Fibroblast of skin of left biceps (primary cell): Measurements from ENCODE around the gene CEP128.

Experiments used
- DNase-seq, 2 experiments: peaks; one replicate each; pipeline ENCODE4 v3.0.0-alpha.2; 2013; ENCODE audit warnings: low read depth in 2 of 2

CEP128 gene

DNA sequence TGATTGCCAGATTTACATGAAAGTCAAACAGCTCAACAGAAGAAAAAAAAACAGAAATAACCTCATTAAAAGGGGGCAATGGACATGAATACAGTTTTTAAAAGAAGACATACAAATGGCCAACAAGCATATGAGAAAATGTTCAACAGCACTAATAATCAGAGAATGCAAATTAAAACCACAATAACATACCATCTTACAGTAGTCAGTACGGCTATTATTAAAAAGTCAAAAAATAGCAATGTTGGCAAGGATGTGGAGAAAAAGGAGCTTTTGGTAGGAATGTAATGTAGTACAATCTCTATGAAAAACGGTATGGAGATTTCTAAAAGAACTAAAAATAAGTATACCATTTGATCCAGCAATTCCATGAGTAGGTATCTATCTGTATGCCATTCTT, 272.1 kb downstream of the CEP128 start:
- no peak for DNase-seq

DNA sequence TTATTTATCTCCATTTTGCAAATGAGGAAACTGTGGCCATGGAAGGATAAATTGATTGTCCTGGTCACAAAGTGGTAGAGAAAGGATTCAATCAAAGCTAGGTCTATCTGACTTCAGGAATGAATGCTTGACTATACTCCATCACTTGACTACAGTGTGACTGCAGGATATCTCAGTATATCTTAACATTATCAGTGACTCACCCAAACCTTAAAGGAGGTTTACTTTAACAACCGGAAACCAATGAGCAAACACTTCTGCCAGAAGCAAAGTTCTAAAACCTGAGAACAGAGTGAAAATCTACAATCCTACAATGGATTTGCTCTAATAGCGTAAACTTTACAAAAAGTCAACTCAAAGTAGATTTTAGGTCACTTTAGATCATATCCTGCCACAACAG, 277.0 kb downstream of the CEP128 start:
- DNase-seq = no peak

DNA sequence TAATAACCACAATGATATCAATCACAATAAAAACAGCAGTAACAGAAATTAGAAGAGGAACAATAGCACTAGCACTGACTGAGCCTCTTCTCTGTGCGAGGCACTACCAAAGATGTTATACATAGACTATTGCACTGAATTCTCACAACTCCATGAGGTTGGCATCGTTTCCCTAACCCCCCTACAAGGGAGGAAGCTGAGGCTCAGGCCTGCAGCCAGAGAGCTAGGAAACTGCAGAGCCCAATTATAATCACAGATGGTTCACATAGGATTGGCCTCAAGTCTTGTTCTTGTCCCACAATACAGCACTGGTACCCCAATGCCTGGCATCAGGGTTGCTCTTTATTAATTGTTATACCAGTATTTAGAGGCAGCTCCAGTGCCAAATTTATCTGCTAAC, 278.0 kb downstream of the CEP128 start:
- DNase-seq = no peak

DNA sequence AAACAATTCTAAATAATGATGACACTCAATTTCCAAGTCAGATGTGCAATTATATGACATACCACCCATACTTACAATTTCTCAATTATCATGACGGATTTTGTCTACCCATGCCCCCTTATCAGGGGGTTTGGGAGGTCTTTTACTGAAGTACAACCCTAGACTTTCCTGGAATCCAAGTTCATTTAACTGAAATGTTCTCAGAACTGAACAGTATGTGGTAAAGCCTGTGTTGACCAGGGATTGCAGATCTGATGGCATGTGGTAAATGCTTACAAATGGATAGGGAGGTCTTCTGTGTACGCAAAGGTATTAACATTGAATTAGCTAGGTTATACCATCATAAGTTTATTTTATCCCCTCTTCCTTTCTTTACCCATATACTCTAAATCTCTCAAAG, 281.8 kb downstream of the CEP128 start:
- DNase-seq = no peak

DNA sequence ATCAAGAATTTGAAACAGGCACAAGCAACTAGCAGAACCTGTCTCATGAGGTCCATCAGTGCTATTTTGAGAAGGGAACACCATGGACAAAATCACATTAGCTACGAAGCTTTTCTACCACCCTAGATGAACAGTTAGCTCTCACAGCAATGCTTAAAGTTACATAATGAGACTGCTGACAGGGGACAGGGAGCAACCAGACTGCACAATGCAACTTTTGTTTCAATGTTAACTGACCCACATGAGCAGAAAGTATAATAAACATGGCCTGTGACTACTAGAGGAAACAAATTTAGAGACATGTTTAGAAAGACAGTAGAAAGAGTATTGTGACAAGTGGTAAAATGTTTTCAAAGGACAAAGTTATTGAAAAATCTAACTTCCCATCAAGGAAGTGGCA, 282.8 kb downstream of the CEP128 start:
- no peak for DNase-seq

DNA sequence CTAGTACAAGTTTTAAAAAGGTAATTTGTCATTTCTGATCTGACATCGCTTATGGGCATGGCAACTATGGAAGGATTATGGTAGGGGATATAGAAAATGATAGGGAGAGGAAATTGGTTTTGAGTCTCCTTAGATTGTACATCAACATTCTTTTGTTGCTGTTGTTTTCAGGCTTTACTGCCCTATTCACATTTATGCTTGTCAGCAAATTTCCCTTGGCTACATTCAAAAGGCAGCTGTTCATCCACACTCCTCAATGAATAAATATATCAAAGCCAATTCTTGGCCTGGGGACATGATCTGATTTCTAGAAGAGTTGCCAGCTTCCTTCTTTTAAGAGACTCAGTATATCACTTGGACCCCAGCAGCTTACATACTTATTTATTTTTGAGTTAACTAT, 283.4 kb downstream of the CEP128 start:
- DNase-seq = no peak

DNA sequence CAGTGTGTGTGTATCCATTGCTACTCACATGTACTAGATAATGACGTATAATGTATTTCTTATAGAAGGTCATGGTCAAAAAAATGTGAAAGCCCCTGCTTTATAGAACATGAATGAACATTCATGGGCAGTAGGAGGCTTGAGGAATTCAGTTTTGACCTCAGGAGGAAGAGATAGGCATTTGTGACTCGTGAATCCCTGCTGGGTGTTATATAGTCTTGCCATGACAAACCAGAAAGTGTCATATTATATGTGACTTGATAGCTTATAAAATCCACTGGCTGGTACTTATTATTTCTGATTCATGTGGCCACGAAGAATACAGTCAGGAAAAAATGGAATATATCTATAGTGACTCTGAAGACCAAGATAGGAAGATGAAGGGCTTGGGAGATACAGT, 287.6 kb downstream of the CEP128 start:
- DNase-seq = no peak

DNA sequence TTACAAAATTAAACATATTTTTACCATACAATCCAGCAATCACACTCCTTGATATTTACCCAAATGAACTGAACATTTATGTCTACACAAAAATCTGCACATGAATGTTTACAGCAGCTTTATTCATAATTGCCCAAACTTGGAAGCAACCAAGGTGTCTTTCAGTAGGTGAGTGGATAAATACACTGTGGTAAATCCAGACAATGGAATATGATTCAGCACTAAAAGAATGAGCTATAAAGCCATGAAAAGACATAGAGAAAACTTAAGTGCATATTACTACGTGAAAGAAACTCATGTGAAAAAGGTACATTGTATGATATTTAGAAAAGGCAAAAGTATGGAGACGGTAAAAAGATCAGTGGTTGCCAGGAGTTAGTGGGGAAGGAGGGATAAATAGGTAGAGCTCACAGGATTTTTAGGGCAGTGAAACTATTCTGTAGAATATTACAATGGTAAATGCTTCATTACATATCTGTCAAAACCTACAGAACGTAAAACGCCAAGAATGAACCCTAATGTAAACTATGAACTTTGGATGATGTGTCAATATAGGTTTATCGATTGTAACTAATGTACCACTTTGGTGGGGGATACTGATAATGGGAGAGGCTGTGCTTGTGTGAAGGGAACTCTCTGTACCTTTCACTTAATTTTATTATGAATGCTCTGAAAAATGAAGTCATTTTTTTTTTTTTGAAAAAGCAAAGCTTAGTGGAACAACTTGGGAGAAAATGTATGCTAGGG, 295.7 kb downstream of the CEP128 start:
- no peak for DNase-seq

DNA sequence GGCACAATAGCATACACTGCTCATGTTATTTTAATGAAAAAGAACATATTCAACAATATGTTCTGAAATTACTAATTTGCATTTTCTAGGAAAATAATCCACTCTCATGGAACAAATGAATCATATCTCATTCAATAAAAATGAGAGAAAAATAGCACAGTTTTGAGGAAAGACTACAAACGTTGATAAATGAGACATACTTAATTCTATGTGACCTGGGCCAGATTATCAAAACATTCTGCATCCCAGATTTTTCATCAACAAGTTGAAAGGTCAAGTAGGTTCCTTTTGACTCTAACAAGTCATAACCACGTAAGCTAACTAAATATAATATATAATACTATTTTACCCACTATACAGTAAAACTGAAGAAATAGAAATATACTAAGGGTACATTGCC, 296.7 kb downstream of the CEP128 start:
- DNase-seq = no peak

DNA sequence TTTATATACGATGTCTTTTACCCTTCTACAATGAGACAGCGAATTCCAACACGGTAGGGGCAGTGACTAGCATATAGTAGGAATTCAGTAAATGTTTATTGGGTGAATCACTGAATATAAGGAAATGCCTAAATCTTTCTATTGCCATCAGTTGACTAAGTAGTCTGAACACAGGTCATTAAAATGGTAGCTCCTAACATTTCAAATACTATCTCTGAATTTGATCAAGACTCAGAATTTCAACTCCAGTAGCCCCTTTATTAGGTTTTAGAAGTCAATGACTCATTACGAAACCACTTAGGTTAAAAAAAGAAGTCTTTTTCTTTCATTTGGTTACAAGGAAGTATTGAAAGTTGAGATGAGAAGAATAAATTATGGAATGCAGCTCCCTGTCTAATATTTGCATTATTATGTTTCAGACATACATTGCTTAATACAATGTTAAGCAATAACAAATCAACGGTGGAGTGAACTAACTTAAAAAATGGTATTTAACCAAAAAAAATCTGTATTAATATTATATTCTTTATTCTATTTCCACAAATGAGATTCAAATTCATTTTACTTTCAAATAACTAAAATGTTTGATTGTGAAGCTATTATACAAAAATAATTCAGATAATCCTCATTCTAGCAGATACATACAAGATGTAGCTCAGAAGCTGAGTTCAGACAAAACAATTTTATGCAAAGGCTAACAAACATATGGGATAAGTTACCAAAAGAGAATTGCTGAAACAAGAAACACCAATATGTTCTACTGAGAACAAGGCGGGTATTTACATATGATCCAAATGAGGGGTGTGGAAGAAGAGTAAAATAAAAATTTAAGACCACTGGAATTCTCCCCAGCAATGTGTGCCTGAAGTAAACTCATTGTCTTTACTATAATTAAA, 302.7 kb downstream of the CEP128 start:
- peak; percentile 87 to 94 for DNase-seq

DNA sequence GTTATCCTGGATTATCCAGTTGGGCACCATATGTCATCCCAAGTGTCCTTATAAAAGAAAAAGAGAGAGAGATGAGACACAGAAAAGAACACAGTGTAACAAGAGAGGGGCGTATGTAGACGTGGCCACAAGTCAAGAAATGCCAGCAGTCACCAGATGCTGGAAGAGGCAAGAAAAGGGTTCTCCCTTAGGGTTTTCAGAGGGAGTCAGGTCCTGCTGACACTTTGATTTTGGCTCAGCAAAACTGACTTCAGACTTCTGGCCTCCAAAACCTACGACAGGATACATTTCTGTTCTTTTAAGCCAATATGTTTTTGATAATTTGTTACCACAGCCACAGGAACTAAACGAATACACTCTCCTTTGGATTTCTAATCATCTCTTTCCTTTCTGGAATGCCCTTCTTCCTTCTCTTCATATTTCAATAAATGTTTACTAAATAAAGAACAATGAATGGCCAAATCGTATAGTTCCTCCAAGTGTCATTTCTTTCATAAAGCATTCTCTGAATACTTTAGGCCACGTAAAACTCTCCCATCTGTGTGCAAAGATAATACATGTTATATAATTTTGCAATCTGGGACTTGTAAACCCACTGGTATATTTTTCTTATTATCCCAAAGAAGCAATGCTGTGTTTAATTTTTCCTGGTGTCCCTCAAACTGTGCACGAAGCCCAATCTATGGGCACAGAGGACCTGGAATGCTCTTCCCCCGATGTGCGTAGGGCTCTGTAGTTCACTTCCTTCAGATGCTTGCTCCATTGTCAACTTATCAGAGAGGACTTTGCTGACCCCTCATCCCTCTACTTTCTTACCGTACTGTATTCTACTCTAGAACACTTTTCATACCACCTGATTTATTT, 303.6 kb downstream of the CEP128 start:
- peak in 1 of 2 experiments; percentile 50 for DNase-seq

DNA sequence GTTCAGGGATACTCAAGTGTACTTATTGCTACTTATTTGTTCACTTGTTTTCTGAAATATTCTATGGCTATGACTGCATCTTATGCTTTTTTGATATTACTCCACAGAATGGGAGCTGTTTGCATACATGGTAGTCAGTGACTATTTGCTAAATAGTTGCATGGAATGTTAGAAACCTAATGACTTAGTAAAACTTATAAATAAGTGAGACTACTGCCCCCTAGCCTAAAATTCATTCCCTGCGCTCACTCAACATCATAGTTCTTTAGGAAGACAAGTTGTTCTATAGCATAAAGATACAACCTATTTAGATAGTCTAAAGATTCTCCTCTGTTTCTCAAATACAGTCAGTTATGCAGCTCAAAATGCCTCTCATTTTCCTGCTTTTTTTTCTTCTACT, 305.5 kb downstream of the CEP128 start:
- no peak for DNase-seq

DNA sequence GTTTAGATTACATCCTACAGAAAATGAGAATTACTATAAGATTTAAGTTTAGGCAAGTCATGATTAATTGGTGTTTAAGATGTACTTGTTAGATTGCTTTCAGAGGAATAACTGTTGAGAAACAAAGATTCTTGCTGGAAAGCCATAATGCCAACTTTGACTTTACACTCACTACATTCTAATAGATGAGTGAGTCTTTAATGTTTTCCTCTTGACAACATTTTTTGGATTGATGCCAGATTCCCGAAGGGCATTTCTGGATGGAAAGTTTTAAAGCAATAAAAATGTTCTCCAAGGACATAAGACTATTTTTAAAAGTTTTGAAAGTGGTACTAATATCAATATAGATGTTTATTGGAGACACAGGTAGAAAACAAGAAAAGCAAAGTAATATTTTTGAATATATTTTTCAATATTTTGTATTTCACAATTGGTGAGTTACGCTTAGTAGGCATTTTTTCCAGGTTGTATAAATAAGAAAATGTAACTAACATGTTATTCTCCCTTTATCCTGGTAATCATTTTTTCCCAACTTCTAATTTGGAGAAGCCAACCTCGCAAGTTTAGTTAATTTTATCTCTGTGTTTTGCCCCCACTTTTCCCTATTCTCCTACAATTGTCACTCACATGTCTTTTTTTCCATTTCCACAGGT, 307.3 kb downstream of the CEP128 start:
- no peak for DNase-seq

DNA sequence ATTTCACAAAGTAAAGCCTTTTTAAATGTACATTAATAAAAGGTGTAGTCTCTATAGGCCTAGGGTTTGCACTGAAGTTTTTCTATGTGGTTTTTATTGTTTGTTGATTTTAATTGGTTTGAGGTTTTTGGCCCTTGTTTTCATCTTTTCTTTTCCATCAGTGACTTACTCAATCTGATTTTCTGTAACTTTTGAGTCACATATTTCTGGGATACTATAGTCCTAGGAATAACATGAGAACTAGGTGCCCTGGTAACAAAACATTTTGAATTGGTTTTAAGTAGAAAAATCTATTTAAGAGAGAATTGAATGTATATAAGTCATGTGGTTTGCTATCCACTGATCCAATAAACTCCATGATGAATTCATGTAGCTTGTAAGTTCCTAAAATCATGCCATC, 311.9 kb downstream of the CEP128 start:
- DNase-seq = no peak

DNA sequence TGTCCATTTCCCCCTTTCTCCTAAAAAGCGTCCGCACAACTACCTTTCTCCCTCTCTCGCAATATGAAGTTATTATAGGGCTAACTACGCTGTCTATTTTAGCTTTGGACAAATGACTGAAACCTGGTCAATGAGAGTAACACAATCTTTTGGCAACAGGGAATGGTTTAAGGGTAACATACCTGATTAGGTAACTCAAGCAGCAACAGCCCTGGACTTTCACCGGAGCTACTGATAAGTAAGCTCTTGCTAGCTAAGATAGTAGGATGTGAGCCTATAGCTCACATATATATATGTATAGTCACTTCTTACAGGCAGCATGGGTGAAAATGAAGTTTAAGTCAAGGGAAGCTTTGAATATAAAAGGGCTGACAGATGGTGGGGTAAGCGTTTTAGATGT, 313.0 kb downstream of the CEP128 start:
- no peak for DNase-seq

DNA sequence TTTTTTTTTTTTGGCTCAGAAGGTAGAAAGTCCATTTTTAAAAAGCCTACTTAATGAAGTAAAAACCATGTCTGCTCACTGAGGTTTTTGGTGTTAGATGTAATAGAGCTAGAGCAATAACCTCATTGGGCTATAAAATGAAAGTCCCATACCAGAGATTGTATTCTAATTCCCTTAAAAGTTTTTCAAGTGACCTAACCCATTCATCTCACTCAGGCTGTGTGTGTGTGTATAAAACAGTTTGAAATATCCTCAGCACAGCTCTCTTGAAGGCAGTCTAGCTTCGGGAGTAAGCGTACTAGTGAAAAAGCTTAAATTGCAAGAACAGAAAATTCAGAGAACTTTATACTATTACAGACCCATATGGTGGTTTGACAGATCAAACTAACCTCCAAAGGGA, 313.8 kb downstream of the CEP128 start:
- DNase-seq = no peak

DNA sequence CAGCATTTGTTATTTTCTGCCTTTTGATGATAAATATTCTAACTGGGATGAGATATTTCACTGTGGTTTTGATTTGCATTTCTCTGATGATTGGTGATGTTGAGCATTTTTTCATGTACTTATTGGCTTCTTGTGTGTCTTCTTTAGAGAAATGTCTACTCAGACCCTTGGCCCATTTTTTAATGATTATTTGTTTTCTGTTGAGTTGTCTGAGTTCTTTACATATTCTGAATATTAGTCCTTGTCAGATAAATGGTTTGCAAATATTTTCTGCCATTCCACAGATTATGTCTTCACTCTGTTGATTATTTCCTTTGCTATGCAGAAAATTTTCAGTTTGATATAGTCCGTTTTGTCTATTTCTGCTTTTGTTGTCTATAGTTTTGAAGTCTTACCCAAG, 317.0 kb downstream of the CEP128 start:
- peak; percentile 60 to 76 for DNase-seq

DNA sequence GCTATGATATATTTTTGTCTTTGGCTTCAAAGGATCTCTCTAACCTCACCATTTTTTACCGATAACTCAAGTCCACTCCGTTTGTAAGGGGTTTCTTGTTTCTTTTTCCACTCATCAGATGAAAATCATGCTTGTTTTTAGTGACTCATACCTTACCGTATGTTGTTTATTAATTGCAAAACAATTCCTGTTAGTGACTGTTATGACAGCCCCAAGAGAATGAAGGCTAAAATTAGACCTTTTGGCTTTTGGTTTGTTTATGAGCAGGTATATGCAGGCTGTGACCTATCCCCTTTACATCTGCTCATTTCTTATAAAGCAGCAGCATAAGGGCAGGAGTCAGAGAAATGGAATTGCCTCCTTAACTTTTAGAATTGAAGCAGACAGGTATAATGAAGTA, 319.8 kb downstream of the CEP128 start:
- DNase-seq = peak in 1 of 2 experiments; percentile 43

DNA sequence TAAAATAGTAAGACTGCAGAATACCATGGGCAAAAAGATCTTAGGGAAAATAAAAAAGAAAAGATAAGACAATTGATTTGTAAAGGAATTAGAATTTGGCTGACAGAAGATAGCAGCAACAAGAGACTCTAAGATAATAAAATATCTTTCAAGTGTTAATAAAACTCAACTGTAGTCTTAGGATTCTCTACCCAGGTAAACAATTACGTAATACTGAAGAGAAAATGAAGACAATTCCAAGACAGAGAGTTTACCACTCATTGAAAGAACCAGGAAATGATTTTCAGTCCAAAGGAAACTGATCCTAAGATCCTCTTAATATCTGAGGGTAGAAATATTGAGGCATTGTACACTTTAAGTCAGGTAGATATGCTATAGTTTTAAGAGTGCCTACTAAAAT, 321.1 kb downstream of the CEP128 start:
- DNase-seq = no peak

DNA sequence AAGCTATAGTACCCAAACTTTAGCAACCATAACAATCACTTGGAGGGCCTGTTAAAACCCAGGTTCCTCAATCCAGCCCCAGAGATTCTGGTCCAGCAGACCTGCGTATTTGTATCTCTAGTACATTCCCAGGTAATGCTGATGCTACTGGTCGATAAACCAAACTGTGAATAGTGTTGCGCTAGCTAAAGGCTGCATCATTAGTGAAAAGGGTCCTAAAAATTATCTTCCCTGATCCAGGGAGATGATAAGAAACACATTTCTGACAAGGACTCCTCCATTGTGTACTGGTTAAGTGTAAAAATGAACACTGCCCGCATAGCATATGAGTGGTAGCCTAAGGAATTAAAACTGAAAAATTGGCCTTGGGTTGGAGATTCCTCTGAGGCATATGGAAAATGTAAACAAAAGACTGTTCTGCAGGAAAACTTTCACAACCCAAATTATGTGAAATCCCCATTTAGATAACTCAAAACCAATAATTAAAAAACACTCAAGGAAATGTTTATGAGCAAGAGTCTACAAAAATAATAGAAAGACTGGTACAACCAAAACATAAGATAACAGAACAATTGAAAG, 322.7 kb downstream of the CEP128 start:
- DNase-seq = peak in 1 of 2 experiments; percentile 52

DNA sequence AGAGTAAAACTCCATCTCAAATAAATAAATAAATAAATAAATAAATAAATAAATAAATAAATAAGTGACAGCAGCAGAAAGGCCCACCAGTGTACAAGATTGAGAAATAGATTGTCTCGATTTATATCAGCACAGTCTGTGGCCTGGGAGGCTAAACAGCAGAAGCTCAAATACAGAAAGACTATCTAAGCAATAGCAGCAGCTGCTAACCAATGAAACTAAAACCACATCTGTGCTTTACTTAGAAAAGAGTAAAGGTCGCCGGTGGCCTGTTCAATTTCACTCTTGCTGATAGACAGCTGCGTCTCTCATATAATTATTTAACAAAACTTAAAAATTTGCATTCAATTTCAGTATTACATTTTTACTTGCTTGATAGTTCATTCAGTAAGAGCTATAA, 325.7 kb downstream of the CEP128 start:
- DNase-seq = no peak
